Measurements from ENCODE around the gene CDO1.

DNA sequence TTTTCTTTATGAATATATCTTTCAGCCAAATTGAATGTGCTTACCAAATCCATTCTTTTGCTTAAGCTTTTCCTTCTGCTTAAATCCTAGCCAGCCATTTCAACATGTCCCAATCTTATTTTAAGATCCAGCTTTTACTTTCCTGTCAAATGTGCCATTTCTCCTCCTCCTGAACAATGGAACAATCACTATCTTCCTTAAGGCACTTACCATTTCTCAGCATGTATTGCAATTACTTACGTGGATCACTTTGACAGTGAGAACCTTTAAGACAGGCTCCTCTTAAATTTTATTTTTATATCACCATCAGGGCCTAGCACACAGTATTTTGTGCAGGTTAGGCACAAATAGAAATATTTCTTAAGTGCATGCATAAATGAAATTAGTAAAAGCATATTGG is 4.4 kb upstream of the CDO1 start:
- TF ChIP-seq, protein P1, sequence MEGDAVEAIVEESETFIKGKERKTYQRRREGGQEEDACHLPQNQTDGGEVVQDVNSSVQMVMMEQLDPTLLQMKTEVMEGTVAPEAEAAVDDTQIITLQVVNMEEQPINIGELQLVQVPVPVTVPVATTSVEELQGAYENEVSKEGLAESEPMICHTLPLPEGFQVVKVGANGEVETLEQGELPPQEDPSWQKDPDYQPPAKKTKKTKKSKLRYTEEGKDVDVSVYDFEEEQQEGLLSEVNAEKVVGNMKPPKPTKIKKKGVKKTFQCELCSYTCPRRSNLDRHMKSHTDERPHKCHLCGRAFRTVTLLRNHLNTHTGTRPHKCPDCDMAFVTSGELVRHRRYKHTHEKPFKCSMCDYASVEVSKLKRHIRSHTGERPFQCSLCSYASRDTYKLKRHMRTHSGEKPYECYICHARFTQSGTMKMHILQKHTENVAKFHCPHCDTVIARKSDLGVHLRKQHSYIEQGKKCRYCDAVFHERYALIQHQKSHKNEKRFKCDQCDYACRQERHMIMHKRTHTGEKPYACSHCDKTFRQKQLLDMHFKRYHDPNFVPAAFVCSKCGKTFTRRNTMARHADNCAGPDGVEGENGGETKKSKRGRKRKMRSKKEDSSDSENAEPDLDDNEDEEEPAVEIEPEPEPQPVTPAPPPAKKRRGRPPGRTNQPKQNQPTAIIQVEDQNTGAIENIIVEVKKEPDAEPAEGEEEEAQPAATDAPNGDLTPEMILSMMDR (IDR thresholded peaks at IDR 0.05): no peak
- TF ChIP-seq POLR2A (IDR thresholded peaks at IDR 0.05): no peak
